Lower leg skin (tissue), 4 donors: ENCODE results near the gene YWHAB. TPM values are rescaled to one million over a fixed set of nuclear protein-coding genes. Genes with fewer than 3 reads are reported as not detected.

Experiments
- DNase-seq, 2 donors: peaks; one replicate each; pipeline ENCODE4 v3.0.0-alpha.2; 2019; ENCODE audit warnings: low spot score in 2 of 2
- H3K4me3 ChIP-seq: fragments of 200-600 bp; sonication (generic); 2 replicates; pipeline ENCODE4 v1.5.1; 2017; ENCODE audit warnings: mild to moderate bottlenecking, low read depth; ENCODE audit not compliant: poor library complexity, severe bottlenecking
- CTCF ChIP-seq, 3 donors: fragments of 450-650 bp; IDR thresholded peaks; one replicate each; pipeline ENCODE4 v1.5.1; 2016; ENCODE audit warnings: antibody characterized with exemption in 3 of 3, mild to moderate bottlenecking in 3 of 3, moderate library complexity in 2 of 3
- POLR2A ChIP-seq, 2 donors: fragments of 450-650 bp; IDR thresholded peaks; one replicate each; pipeline ENCODE4 v1.6.1; 2016 to 2017; ENCODE audit warnings: antibody characterized with exemption in 2 of 2, mild to moderate bottlenecking in 1 of 2, moderate library complexity in 1 of 2
- WGBS, 2 donors: methylation state at CpG; one replicate each; pipeline ENCODE4 v1.1.5; 2018; 5-methylcytosine and 5-hydroxymethylcytosine counted together
- intact Hi-C: fragments of 100-400 bp; cut with DNase I; formaldehyde crosslinking; loops from one replicate; pipeline ENCODE4 v1.15.0; 2023; ENCODE audit warnings: low total_unique reads
- total RNA-seq, 4 donors: library from RNA; depleted of rRNA; stranded (reverse); fragments of >200 nt; gene quantifications; one replicate each; pipeline ENCODE4 v1.1.0, GENCODE V29; 2016

The YWHAB gene
- total RNA-seq, 4 donors from 2014 or later: 78.5 to 133 (median 105) TPM

DNA sequence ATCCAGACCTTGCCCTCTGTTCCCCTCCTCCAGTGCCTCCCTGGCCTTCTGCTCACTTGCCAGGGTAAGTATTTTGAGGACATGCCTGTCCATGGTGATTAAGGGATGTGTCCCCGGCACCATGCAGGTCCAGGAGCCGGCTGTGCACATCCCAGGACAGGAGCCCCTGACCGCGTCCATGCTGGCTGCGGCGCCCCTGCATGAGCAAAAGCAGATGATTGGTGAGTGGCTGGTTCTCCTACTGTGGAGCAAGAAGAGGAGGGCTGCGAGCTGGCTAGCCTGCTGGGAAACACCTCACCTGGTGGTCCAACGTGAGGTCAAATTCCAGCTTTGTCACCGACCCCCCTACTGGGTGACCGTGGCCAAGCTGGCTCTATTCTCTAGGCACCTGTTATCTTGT lies 51.0 kb downstream of the YWHAB start:
- intact Hi-C loops: no loop called here
- 96% methylated on average over 10 of the region's 10 CpGs for WGBS, 2 donors
- TF ChIP-seq POLR2A (IDR thresholded peaks at IDR 0.05): no peak
- no peak for TF ChIP-seq CTCF (IDR thresholded peaks at IDR 0.05)
- no peak for DNase-seq
- no peak overlapping the region for H3K4me3 ChIP-seq

GRCh38 chr20:44938637-44939036 lies 53.1 kb downstream of the YWHAB start:
- 83 to 86% methylated on average over 9 of the region's 9 CpGs for WGBS, 2 donors
- TF ChIP-seq CTCF (IDR thresholded peaks at IDR 0.05) (no peak), POLR2A (IDR thresholded peaks at IDR 0.05) (no peak)
- DNase-seq: no peak
- intact Hi-C loops: no loop called here
- H3K4me3 ChIP-seq: no peak overlapping the region

DNA sequence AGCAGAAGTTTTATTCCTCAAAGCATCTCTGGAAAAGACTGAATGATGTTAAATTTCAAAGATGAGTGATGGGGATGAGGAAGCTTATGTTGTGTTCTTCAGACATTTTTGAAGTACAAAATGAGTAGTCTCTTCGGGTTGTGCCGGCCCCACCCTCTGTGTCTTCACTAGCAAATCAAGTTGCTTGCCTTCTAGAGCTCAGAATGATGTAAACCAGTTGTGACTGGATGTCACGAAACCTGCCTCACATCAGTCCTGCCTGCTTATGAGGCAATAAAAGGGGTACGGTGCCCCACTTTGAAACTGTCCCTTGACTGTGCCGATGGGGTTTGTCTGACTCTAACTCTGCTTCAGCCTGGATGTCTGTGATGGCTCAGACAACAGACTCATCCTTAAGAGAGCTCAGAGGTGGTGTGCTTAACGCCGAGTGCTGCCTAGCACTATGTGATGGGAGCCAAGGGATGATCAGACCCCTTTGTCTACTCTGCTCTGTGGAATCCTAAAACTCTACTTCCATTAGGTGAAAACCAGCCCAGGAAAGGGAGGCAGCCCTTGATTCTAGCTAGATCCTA lies 55.7 kb downstream of the YWHAB start:
- DNase-seq: no peak
- 77% methylated on average over 7 of the region's 7 CpGs for WGBS, 2 donors
- intact Hi-C loops: no loop called here
- TF ChIP-seq CTCF (IDR thresholded peaks at IDR 0.05): no peak
- TF ChIP-seq POLR2A (IDR thresholded peaks at IDR 0.05): no peak
- H3K4me3 ChIP-seq: no peak overlapping the region

GRCh38 chr20:44942264-44942973 lies 56.9 kb downstream of the YWHAB start:
- no peak overlapping the region for H3K4me3 ChIP-seq
- DNase-seq: no peak
- intact Hi-C loops: no loop called here
- 91 to 93% methylated on average over 4 of the region's 4 CpGs for WGBS, 2 donors
- no peak for TF ChIP-seq POLR2A (IDR thresholded peaks at IDR 0.05)

DNA sequence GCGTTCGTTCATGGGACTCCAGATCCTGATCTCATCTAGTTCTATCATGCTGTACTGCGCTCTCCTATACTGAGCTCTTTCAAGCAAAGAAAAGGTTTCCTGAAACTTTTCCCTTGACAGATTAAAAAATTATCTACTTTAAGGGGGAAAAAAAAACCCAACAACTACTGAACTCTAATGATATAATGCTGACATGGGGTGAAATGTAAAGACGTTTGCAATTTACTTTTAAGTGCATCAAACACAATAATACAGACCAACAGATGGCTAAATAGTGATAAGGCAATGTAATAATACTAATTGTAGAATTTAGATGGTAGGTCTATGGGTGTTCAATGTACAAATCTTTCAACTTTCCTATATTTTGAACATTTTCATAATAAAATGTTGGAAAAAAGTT lies 58.3 kb downstream of the YWHAB start:
- no peak overlapping the region for H3K4me3 ChIP-seq
- DNase-seq: no peak
- TF ChIP-seq CTCF (IDR thresholded peaks at IDR 0.05): no peak
- no peak for TF ChIP-seq POLR2A (IDR thresholded peaks at IDR 0.05)
- WGBS, 2 donors: 85 to 91% methylated on average over 4 of the region's 4 CpGs
- intact Hi-C loops: no loop called here

DNA sequence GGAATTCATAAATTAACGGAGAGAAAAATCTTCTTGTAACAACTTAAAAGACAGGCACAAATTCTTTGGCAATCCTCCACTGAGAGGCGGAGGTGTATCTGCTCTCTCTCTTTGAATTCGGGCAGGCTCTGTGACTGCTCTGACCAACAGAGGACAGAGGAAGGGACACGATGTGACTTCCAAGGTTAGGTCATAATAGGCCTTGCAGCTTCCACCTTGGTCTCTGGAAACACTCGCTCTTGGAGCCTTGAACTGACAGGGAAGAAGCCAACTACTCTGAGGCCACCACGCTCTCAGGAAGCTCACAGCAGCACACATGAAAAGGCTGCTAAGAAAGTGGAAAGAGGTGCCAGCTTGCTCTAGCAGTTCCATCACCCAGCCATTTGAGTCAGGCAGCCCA lies 59.8 kb downstream of the YWHAB start:
- WGBS, 2 donors: 86 to 92% methylated on average over 6 of the region's 6 CpGs
- H3K4me3 ChIP-seq: no peak overlapping the region
- intact Hi-C loops: no loop called here
- no peak for TF ChIP-seq POLR2A (IDR thresholded peaks at IDR 0.05)
- no peak for TF ChIP-seq CTCF (IDR thresholded peaks at IDR 0.05)
- DNase-seq: no peak
